ENCODE data around the gene TSPO. TPM values are rescaled to one million over a fixed set of nuclear protein-coding genes. Genes with fewer than 3 reads are reported as not detected.

TSPO gene
- total RNA-seq, 2 donors from 2014 or later, result 113 to 225 TPM

- intact Hi-C loops (cut with DNase I), result no loop called here
- ATAC-seq, result no peak
- peaks cover 17% of the 10 kb centered on the region for H3K4me1 ChIP-seq
- no peaks in the 10 kb centered on the region for H3K36me3 ChIP-seq (replicated peaks in 1 of 2; ENCODE audit: insufficient read depth in 1 of 2, low read depth in 2 of 2)
- H3K4me3 ChIP-seq, result no peak overlapping the region
- no peaks in the 10 kb centered on the region for H3K9me3 ChIP-seq
- TF ChIP-seq CTCF (IDR thresholded peaks at IDR 0.05), result no peak
- TF ChIP-seq POLR2A (IDR thresholded peaks at IDR 0.05), result no peak
- no peak for DNase-seq
- 66 to 72% methylated on average over 9 of the region's 9 CpGs for WGBS, 2 donors
- H3K27ac ChIP-seq, result peak overlapping the region in 1 of 4 donors; percentile 44
- no peaks in the 10 kb centered on the region for H3K27me3 ChIP-seq
Observed at GRCh38 chr22:43153899-43154298, 2.5 kb downstream of the TSPO start.

- no peak overlapping the region for H3K4me3 ChIP-seq
- DNase-seq (peak in 1 of 4 donors; percentile 58), ATAC-seq (no peak)
- H3K9me3 ChIP-seq, result no peaks in the 10 kb centered on the region
- no peak overlapping the region for H3K27ac ChIP-seq
- H3K4me1 ChIP-seq, result peaks cover 27% of the 10 kb centered on the region
- no peak for TF ChIP-seq CTCF (IDR thresholded peaks at IDR 0.05)
- no peak for TF ChIP-seq POLR2A (IDR thresholded peaks at IDR 0.05)
- 84 to 88% methylated on average over 15 to 27 of the region's 27 CpGs for WGBS, 2 donors
- intact Hi-C loops (cut with DNase I), result no loop called here
- H3K36me3 ChIP-seq (replicated peaks in 1 of 2; ENCODE audit: insufficient read depth in 1 of 2, low read depth in 2 of 2), result no peaks in the 10 kb centered on the region
- H3K27me3 ChIP-seq, result no peaks in the 10 kb centered on the region
Observed at GRCh38 chr22:43154887-43155536, 3.7 kb downstream of the TSPO start.

GRCh38 chr22:43155789-43156188, 4.4 kb downstream of the TSPO start:
- no peak for TF ChIP-seq CTCF (IDR thresholded peaks at IDR 0.05)
- TF ChIP-seq POLR2A (IDR thresholded peaks at IDR 0.05), result no peak
- no peak for DNase-seq
- intact Hi-C loops (cut with DNase I), result no loop called here

GRCh38 chr22:43156413-43156812, 5.1 kb downstream of the TSPO start:
- DNase-seq (no peak), ATAC-seq (no peak)
- H3K9me3 ChIP-seq, result no peaks in the 10 kb centered on the region
- intact Hi-C loops (cut with DNase I), result no loop called here
- no peaks in the 10 kb centered on the region for H3K36me3 ChIP-seq (replicated peaks in 1 of 2; ENCODE audit: insufficient read depth in 1 of 2, low read depth in 2 of 2)
- no peak overlapping the region for H3K4me3 ChIP-seq
- 84 to 94% methylated on average over 9 to 12 of the region's 12 CpGs for WGBS, 2 donors
- peaks cover 30% of the 10 kb centered on the region for H3K4me1 ChIP-seq
- no peak overlapping the region for H3K27ac ChIP-seq
- H3K27me3 ChIP-seq, result no peaks in the 10 kb centered on the region
- TF ChIP-seq POLR2A (IDR thresholded peaks at IDR 0.05) (no peak), CTCF (IDR thresholded peaks at IDR 0.05) (no peak)

More at GRCh38 chr22:43155789-43156188, 4.4 kb downstream of the TSPO start:
- no peak overlapping the region for H3K4me3 ChIP-seq
- no peak for ATAC-seq
- 85 to 90% methylated on average over 4 to 5 of the region's 5 CpGs for WGBS, 2 donors
- no peak overlapping the region for H3K27ac ChIP-seq
- H3K36me3 ChIP-seq (replicated peaks in 1 of 2; ENCODE audit: insufficient read depth in 1 of 2, low read depth in 2 of 2), result no peaks in the 10 kb centered on the region
- no peaks in the 10 kb centered on the region for H3K9me3 ChIP-seq
- H3K4me1 ChIP-seq, result peaks cover 30% of the 10 kb centered on the region
- no peaks in the 10 kb centered on the region for H3K27me3 ChIP-seq
